Measurements from ENCODE around the gene MACROD2. TPM values are rescaled to one million over a fixed set of nuclear protein-coding genes. Genes with fewer than 3 reads are reported as not detected.

The MACROD2 gene
- total RNA-seq, 1 donor from 2014 or later, result 3.8 TPM

- DNase-seq (ENCODE audit: low spot score), result no peak
Observed at GRCh38 chr20:15862178-15862577, 1866.9 kb downstream of the MACROD2 start.

DNA sequence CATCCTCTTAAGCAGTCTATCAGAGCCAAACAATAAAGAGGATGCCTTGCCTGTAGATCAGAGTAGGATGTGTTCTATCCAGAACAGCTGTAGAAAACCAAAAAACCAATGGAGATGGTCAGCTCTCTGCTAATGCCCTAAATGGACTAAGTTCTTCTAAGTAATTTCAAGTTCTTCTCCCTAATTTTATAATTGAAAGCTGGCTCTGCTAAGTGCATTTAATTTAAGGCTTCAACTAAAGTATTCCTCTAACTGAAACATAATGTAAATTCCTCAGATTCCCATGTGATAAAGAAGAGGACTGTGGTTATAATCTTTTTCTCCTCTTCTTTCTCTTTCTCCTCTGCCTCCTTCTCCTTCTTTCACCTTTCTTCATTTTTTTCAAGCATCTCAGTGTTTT lies 1868.4 kb downstream of the MACROD2 start:
- no peak for DNase-seq (ENCODE audit: low spot score)

GRCh38 chr20:15865553-15865952 lies 1870.2 kb downstream of the MACROD2 start:
- DNase-seq (ENCODE audit: low spot score), result no peak

DNA sequence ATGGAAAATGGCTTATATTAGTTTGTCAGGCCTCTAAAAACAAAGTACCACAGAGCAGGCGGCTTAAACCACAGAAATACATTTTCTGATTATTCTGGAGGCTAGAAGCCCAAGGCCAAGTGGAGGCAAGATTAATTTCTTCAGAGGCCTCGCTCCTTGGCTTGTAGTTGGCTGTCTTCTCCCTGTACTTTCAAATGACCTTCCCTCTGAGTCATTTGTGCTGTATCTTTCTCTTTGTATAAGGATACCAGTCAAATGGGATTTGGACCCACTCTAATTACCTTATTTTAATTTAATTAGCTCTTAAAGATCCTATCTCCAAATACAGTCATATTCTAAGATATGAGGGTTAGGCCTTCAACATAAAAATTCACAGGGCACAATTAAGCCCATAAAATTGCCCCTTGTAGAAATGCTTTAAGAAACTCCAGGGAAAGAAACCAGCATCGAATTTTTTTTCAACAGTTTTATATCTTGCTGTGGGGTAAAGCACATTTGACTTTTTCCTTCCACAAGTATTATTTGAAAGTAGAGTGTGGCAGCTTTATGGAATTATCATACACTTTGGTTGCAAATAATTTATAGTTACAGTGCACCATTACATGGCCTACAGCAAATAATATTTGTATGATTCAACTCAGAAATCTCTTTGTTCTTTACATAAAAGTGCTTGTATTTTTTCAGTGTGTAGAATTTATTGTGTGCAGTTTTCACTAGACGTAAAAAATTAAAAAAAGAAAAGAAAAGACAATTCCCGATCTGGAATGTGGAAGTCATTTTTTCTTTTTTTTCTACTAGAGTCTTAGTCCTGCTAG lies 1871.8 kb downstream of the MACROD2 start:
- no peak for DNase-seq (ENCODE audit: low spot score)

- DNase-seq (ENCODE audit: low spot score), result no peak
Observed at GRCh38 chr20:15867899-15868298, 1872.6 kb downstream of the MACROD2 start.

- DNase-seq (ENCODE audit: low spot score), result no peak
Observed at GRCh38 chr20:15875446-15875845, 1880.1 kb downstream of the MACROD2 start.

DNA sequence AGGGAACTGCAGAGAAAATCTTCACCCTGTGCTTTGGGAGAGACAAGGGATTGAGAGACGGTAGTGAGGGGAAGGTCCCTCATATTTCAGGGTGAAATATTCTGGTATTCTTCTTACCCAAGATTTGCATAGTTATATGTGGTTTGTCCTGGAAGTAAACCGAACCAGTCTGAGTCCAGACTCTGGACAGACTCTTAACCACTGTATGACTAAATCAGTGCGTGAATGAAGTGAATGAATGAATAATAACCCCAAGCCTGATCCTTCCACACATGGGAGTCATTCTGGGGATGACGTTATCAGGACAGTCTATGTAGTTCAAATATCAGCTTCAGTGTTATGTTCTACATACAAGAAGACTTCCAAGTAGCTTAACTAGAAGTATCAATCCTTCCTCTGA lies 1887.2 kb downstream of the MACROD2 start:
- DNase-seq (ENCODE audit: low spot score), result no peak

DNA sequence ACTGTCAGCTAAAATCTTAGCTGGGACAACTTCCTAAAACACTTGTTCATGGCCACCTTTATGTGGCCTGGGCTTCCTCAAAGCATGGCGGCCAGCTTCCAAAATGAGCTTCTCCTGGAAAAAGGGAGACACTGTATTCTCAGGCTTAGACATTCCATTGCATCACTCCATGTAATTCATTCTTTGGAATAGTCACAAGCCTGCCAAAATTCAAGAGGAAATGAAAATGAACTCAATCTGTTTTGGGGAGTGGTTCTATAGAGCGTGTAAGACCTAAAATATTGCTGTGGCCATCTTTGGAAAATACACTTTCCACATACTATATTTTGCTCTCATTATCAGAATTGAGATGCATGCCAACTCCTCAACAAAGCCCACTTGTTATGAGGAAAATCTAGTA lies 1890.9 kb downstream of the MACROD2 start:
- DNase-seq (ENCODE audit: low spot score), result no peak

DNA sequence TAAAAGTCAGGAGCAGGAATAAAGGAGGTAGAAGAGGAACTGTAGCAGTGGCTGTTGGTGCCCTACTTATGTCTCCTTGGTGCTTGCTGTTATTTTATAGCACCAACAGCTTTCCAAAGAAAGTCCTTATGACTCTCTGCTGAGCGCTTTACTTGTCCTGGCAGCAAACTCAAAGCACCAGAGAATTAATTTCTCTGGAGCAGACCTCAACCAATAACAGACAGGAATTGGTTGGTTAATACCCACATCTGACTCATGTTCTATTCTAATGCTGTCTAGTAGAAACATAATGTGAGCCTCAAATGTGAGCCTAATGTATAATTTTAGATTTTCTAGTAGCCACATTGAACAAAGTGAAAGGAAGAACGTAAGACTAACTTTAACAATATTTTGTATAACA lies 1892.1 kb downstream of the MACROD2 start:
- no peak for DNase-seq (ENCODE audit: low spot score)

GRCh38 chr20:15889061-15889460 lies 1893.7 kb downstream of the MACROD2 start:
- no peak for DNase-seq (ENCODE audit: low spot score)

GRCh38 chr20:15889514-15890256 lies 1894.4 kb downstream of the MACROD2 start:
- no peak for DNase-seq (ENCODE audit: low spot score)

DNA sequence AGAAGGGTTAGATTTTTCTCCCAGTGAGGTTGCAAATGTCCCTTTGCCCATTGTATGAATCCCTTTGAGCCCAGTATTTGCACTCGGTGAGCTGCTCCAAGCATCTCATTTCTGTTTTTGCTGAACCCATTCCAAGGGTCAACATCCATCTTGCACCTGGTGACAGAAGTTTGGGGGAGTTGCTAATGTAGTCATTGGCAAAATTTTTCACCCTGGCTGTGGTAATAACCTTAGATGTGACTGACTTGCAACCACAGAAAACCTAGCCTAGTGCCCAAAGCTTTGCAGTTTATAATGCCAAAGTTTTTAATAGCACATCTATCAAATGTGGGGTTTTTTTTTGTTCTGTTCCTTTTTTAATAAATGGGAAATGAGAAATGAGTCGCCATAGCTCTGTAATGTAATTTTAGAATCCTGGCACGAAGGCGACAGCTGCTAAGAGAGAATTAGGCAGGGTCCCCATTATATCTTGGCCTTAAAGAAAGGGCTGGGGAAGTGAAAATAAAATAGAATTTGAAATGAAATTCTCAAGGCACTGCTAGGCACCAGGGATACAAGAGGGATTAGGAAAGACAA lies 1895.2 kb downstream of the MACROD2 start:
- DNase-seq (ENCODE audit: low spot score), result no peak

DNA sequence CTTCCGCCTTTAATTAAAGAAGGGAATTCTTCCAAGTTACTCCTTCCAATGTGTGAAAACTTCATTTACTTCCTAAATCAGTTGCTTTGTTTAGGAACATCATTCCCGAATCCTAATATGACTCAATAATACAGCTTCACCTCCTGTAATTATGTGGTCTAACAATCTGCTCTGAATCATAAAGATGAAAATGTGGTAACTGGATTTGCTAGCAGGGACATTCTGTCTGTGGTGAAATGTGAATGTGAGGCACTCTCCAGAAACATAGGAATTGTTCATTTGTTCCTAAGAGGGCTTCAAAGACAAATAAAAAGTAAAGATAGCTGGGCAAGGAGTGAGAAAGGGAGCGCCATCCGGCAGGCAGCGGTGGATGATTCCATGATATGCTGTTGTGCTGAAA lies 1899.8 kb downstream of the MACROD2 start:
- no peak for DNase-seq (ENCODE audit: low spot score)

DNA sequence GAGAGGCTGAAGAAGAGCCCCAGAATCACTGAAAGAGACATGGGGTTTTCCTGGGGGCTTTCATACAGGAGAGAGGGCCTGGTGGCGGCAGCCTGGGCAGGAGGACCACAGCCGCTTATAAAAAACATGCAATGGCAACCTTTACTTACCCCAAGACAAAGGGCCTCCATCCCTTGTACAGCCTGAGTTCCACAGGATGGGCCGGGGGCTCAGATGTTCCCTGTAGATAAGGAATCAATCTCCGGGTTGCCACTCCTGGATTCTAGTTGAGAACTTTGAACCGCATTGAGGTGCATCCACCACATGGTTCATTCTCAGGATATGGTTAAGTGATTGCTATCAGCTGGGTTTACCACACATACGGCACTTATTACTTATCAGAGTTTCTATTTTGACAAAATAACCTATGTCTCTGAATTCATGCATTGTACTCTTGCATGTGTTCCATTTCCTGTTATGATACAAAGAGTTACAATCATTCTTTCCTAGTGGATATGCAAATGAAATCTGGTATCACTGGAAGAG lies 1900.3 kb downstream of the MACROD2 start:
- no peak for DNase-seq (ENCODE audit: low spot score)

DNA sequence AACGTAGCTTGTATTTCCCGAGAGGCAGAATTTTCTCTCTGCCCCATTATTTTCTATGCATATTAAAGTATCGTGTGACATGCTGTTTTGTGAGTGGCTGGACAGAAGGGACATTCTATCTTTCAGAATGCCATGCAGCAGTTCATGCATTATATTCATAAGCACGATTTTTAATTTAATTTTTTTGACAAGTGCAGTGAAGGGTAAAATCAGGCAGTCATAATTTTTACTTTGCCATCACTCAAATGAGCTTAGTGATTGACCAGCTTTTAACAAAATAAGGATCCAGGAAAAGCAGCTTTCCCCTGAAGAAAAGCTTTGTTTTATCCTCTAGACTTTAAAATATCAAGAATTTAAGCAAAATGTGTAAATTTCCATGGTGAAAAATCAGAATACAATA lies 1904.7 kb downstream of the MACROD2 start:
- DNase-seq (ENCODE audit: low spot score), result no peak

GRCh38 chr20:15900443-15900842 lies 1905.1 kb downstream of the MACROD2 start:
- no peak for DNase-seq (ENCODE audit: low spot score)

DNA sequence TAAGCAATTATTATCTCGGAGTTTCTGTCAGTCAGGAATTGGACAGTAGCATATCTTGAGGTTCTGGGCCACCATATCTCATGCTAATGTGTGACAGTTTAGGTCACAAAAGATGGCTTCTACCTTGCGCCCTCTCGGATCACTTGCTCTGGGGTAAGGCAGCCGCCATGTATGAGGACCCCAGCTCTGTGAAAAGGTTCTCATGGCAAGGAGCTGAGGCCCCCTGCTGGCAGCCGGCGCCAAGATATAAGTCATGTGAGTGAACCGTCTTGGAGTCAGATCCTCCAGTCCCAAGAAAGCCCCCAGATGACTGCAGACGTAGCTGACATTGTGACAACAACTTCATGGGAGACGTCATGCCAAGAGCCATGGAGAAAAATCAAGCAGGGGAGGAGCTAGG lies 1907.2 kb downstream of the MACROD2 start:
- DNase-seq (ENCODE audit: low spot score), result no peak

- no peak for DNase-seq (ENCODE audit: low spot score)
Observed at GRCh38 chr20:15905661-15906060, 1910.3 kb downstream of the MACROD2 start.

DNA sequence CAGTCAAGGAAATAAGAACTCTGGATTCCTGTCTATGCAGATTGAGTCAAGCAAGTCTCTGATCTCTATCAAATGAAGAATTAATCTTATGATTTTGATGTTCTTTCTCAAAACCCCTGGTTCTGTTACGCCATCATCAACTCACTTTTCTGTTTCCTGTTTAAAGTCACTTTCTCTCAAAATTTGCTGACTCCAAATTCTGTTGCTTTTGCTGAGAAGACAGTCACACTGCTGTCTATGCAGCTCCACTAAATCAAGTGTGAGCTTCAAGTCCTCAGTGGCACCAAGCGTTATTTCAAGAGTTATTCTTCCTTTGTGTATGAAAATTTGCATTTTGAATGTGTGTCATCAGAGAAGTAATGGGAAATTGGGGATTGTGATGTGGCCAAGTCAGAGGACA lies 1914.7 kb downstream of the MACROD2 start:
- no peak for DNase-seq (ENCODE audit: low spot score)

- DNase-seq (ENCODE audit: low spot score), result no peak
Observed at GRCh38 chr20:15911581-15911980, 1916.3 kb downstream of the MACROD2 start.

GRCh38 chr20:15913391-15914025 lies 1918.2 kb downstream of the MACROD2 start:
- DNase-seq (ENCODE audit: low spot score), result no peak

DNA sequence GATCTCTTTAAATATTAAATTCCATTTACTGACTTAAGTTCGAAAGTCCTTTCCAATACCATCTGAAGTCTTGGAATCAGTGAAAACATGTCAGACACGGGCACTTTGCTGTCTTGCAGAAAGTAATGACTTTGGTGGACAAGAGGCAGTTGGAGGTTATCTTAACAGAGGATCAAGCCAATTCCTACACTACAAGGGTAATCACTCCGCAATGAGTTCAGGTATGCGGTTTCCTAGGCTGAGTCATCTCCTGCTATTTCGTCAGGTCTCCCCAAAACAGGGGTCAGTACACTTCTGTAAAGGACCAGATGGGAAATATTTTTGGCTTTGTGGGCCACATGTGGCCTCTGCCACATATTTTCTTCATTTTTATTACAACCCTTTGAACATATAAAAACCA lies 1921.3 kb downstream of the MACROD2 start:
- DNase-seq (ENCODE audit: low spot score), result no peak

Measured in mesenteric fat pad (tissue), 1 donor.